ENCODE results near the gene SIX5. TPM values are rescaled to one million over a fixed set of nuclear protein-coding genes. Genes with fewer than 3 reads are reported as not detected.

The SIX5 gene
- total and polyA plus RNA-seq, 9 of the 15 experiments (the other 6 are each of a cell fraction or from before 2014, with no cell fraction given): 1.4 to 17.2 (median 7.4) TPM; not detected in 2

DNA sequence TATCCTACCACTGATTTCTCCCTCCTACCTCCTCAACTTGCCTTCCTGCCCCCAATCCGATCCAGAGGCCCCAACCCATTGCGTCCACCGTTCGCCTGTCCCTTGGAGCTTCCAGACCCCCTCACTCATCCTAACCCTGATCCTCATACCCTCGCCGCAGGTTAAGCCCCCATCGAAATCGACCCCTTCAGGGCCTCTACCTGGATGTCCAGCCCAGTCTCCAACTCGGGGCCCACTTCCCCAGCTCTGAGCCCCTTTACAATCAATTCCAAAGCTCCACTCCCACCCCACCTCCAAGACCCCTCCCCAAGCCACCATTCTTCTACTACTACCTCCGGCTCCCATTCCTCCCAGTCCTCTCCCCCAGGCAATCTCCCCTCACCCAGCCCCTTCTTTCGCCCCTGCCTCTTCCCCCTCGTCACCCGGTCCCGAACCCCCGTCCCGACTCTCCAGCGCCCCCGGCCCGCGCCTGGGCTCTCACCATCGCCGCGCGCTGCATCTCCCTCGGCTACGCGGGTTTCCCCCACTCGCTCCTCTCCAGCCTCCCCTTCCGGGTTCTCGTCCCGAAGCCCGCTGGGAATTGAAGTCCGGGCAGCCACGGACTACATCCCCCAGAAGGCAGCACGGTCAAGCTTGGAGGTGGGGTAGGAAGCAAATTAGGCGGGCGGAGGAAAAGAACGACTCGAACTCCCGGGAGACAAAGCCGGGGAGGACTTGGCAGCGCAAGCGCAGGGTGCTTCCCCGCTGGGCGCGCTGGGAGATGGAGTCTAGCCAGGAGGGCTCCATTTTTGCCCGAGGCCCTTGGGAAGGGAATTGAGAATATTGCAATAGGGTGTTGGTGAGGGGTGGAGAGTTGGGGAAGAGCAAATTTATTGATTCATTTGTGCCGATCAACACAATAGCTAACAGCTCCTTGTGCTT lies 38.4 kb downstream of the SIX5 start, which contains the start of gene FBXO46 (continued):
- TF ChIP-seq, protein P1, sequence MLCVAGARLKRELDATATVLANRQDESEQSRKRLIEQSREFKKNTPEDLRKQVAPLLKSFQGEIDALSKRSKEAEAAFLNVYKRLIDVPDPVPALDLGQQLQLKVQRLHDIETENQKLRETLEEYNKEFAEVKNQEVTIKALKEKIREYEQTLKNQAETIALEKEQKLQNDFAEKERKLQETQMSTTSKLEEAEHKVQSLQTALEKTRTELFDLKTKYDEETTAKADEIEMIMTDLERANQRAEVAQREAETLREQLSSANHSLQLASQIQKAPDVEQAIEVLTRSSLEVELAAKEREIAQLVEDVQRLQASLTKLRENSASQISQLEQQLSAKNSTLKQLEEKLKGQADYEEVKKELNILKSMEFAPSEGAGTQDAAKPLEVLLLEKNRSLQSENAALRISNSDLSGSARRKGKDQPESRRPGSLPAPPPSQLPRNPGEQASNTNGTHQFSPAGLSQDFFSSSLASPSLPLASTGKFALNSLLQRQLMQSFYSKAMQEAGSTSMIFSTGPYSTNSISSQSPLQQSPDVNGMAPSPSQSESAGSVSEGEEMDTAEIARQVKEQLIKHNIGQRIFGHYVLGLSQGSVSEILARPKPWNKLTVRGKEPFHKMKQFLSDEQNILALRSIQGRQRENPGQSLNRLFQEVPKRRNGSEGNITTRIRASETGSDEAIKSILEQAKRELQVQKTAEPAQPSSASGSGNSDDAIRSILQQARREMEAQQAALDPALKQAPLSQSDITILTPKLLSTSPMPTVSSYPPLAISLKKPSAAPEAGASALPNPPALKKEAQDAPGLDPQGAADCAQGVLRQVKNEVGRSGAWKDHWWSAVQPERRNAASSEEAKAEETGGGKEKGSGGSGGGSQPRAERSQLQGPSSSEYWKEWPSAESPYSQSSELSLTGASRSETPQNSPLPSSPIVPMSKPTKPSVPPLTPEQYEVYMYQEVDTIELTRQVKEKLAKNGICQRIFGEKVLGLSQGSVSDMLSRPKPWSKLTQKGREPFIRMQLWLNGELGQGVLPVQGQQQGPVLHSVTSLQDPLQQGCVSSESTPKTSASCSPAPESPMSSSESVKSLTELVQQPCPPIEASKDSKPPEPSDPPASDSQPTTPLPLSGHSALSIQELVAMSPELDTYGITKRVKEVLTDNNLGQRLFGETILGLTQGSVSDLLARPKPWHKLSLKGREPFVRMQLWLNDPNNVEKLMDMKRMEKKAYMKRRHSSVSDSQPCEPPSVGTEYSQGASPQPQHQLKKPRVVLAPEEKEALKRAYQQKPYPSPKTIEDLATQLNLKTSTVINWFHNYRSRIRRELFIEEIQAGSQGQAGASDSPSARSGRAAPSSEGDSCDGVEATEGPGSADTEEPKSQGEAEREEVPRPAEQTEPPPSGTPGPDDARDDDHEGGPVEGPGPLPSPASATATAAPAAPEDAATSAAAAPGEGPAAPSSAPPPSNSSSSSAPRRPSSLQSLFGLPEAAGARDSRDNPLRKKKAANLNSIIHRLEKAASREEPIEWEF (CRISPR knock-in tag; IDR thresholded peaks at IDR 0.05): no peak
- TF ChIP-seq BRF1 (IDR thresholded peaks at IDR 0.05; ENCODE audit: borderline replicate concordance, extremely low read depth, insufficient read length) (no peak), TCF7 (IDR thresholded peaks at IDR 0.05; ENCODE audit: borderline replicate concordance) (no peak), POLR2H (tag; IDR thresholded peaks at IDR 0.05; ENCODE audit: low read depth) (peak; percentile 60; the same call in 1 of the 2 replicates), ZC3H4 (CRISPR knock-in tag; IDR thresholded peaks at IDR 0.05; ENCODE audit: borderline replicate concordance) (no peak), ZBTB17 (CRISPR knock-in tag; IDR thresholded peaks at IDR 0.05) (peak; percentile 97), TCFL5 (CRISPR knock-in tag; conservative IDR thresholded peaks at IDR 0.05) (no peak), ASH1L (IDR thresholded peaks at IDR 0.05; ENCODE audit: borderline replicate concordance, low read depth, partially characterized antibody) (peak; percentile 28), NFATC3 (IDR thresholded peaks at IDR 0.05) (no peak)
- TF ChIP-seq, protein P2, sequence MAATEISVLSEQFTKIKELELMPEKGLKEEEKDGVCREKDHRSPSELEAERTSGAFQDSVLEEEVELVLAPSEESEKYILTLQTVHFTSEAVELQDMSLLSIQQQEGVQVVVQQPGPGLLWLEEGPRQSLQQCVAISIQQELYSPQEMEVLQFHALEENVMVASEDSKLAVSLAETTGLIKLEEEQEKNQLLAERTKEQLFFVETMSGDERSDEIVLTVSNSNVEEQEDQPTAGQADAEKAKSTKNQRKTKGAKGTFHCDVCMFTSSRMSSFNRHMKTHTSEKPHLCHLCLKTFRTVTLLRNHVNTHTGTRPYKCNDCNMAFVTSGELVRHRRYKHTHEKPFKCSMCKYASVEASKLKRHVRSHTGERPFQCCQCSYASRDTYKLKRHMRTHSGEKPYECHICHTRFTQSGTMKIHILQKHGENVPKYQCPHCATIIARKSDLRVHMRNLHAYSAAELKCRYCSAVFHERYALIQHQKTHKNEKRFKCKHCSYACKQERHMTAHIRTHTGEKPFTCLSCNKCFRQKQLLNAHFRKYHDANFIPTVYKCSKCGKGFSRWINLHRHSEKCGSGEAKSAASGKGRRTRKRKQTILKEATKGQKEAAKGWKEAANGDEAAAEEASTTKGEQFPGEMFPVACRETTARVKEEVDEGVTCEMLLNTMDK (IDR thresholded peaks at IDR 0.05; ENCODE audit: borderline replicate concordance, insufficient read depth, low read depth, low read length, poor library complexity, severe bottlenecking): no peak
- TF ChIP-seq, protein P3, sequence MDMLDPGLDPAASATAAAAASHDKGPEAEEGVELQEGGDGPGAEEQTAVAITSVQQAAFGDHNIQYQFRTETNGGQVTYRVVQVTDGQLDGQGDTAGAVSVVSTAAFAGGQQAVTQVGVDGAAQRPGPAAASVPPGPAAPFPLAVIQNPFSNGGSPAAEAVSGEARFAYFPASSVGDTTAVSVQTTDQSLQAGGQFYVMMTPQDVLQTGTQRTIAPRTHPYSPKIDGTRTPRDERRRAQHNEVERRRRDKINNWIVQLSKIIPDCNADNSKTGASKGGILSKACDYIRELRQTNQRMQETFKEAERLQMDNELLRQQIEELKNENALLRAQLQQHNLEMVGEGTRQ (CRISPR knock-in tag; IDR thresholded peaks at IDR 0.05): no peak
- TF ChIP-seq, protein P4, sequence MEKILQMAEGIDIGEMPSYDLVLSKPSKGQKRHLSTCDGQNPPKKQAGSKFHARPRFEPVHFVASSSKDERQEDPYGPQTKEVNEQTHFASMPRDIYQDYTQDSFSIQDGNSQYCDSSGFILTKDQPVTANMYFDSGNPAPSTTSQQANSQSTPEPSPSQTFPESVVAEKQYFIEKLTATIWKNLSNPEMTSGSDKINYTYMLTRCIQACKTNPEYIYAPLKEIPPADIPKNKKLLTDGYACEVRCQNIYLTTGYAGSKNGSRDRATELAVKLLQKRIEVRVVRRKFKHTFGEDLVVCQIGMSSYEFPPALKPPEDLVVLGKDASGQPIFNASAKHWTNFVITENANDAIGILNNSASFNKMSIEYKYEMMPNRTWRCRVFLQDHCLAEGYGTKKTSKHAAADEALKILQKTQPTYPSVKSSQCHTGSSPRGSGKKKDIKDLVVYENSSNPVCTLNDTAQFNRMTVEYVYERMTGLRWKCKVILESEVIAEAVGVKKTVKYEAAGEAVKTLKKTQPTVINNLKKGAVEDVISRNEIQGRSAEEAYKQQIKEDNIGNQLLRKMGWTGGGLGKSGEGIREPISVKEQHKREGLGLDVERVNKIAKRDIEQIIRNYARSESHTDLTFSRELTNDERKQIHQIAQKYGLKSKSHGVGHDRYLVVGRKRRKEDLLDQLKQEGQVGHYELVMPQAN (IDR thresholded peaks at IDR 0.05; ENCODE audit: borderline replicate concordance): peak; percentile 80
- TF ChIP-seq, protein P5, sequence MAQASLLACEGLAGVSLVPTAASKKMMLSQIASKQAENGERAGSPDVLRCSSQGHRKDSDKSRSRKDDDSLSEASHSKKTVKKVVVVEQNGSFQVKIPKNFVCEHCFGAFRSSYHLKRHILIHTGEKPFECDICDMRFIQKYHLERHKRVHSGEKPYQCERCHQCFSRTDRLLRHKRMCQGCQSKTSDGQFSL (CRISPR knock-in tag; IDR thresholded peaks at IDR 0.05): no peak
- TF ChIP-seq, protein P5 (tag; IDR thresholded peaks at IDR 0.05): peak in 1 of 2 experiments; percentile 37; a peak in 1 of 4 replicates
